SHP77 treated with DMSO at 0.1 percent for 48 hours (cell line): ENCODE measurements around the gene CGB1.

ENCODE experiments used
- DNase-seq: peaks from one replicate; lab custom pipeline; 2025; lab: John Stamatoyannopoulos, UW

CGB1 gene

GRCh38 chr19:48994035-48994386 is 42.7 kb downstream of the CGB1 start:
- DNase-seq: no peak

DNA sequence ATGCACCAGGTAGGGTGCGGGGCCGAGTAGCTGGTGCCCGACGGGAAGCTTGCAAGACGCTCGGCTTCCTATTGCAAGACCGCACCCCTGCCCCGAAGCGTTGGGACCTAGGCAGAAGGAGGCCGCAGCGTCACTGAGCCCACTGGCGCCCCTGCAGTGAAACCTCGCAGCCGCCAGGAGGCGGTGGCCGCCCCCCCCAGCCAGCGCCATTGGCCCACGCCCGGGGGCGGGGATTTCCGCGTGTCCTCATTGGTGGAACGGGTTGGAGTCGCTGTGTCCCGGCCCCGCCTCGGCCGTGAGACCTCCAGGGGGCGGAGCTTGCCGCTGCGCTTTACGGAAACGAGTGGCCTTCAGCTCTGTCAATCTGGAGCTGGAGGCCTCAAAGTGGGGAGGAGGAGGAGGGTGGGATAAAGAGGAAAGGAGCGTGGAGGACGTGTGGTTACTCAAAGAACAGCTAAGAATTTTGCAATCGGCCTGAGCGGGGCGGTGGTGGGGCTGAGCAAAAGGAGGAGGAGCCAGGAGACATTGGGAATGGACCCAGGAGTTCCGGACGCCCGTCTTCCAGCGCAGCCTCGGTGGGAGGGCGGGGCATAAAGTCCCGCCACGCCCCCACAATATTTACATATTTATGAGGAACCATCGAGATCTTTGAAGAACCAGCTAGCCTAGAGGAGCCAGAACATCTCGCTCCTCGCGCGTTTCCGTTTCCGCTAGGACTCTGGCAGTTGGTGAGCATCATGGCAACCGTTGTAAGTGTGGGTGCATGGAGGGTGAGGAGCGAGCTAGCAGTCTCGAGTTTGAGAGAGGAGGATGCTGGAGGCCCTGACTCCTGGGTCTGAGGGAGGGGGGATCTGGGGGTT is 43.3 kb downstream of the CGB1 start, which contains the start of the genes GYS1 and RUVBL2:
Gene GYS1 (minus strand): TSS at position 135 of the 860 bp plus-strand sequence. CDS start 197 bp downstream, outside the sequence.
Gene RUVBL2 (plus strand): TSS at position 713 of the 860 bp plus-strand sequence. CDS start 25 bp downstream, at position 738.
- peak; percentile 97 for DNase-seq

DNA sequence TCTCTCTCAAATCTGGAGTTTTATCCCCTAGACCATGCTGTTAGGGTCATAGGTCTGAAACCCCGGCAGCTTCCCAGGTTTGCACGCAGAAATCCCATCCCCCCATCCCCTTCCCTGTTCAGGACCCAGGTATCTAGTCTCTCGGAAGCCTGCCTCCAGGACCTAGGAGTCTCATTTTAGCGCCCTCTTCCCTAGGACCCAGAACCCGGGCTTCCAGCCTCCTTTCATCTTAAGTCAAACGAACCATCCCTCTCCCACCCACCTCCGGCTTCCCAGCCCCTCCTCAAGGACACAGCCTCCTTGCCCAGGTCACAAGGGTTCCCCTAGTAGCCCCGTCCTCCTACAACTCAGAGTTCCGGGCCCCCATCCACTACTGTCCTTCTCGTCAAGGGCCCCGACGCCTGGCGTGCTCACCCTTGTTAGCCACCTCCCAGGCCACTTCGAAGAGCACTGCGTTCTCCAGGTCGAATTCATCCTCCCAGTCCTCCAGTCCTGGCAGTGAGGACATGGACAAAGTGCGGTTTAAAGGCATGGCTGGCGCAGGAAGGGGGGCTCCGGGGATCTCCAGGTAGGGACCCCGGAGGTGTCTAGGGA is 44.0 kb downstream of the CGB1 start:
- DNase-seq: no peak

DNA sequence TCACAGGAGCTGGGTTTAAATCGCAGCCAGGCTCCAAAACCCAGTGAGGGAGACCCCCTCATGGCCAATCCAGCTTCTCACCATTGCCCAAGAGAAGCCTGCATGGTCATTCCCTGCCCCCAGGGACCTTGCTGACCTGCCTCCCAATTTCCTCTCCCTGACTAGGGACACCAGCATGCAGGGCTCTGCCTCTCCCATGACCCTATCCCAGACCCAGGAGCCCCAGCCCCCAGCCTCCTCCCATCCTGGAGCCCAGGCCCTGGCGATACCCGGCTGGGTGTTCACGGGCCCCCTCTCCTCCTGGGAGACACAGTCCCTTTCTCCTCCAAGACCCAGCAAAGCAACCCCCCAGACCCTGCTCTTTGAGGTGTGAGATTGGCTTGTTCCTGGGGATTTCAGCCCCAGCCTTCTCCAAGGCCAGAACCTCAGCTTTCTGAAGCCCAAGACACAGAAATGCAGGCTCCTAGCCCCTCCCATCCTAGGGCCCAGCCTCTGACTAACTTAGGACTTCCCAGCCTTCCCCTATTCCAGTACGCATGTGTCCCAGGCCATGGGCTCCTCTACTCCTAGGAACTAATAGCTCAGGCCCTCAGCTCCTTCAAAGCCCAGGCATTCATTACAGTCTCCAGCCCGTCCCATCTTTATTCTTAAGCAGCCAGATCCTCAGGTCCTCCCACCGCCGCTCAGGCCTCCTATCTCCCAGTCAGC is 44.7 kb downstream of the CGB1 start:
- DNase-seq: no peak

DNA sequence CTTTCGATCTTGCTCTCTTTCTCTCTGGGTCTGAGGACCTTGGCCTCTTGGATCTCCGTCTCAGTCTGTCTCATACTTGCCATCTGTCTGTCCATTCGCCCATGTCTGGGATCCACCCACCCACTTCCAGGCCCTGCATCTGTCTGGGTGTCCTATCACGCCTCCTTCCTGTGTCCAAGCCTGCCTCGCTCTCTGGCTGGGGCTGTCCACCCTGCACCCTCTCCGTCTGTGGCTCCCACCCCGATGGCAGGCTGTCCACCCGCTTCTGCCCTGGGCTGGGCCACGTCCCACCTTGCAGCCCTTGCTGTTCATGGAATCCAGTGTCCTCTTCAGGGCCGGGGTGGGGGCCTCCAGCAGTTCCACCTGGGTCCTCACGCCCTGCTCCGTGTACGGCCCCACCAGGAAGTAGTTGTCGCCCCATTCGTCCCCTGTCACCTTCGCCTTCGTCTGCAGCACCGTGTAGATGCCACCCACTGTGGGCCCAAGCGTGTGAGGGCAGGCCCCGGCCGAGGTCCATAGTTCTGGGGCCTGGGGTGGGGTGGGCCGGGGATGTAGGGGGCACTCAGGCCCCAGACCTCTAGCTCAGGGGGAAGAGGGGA is 45.6 kb downstream of the CGB1 start:
- DNase-seq: no peak

DNA sequence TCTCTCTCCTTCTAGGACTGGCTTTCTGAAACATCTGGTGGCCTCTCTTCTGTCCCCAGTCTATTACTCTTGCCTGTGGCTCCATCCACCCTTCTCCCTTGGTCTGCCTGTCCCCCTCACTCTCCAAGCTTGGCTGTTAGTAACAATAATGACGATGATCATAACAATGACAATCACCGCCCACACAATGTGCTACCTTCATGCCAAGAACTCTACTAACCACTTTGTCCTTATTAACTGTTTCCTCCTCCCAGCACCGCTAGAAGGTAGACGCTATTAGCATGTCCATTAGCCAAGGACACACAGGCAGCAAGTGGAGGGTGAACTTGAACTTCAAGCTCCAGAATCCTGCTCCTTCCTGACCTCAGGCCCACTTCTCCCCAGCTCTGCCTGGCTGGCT is 46.3 kb downstream of the CGB1 start:
- DNase-seq: no peak

DNA sequence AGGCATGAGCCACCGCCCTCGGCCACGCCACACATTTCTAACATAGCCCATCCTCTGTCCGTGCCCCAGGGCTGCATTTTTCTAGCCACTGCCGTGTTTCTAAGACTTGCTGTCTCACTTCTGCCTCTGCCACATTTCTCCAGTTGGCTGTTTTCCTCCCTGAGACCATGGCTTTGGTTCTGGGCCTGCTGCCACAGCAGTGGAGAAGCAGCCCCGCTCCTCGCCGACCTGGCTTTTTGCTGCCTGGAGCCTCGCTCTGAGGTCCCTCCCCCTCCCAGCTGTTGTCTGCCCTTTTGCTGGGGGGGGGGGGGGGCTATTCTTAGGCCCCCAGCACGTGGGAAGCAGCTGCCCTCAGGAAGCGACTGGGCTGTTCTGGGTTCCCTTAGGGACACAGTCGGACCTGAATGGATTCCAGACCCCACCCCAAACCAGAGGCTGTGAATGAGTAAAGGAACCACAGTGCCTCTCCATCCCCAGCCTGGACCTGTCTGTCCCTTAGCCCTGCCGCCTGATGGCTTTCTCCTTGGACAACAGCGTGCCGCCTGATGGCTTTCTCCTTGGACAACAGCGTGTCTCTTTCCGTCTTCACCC is 46.9 kb downstream of the CGB1 start:
- no peak for DNase-seq

DNA sequence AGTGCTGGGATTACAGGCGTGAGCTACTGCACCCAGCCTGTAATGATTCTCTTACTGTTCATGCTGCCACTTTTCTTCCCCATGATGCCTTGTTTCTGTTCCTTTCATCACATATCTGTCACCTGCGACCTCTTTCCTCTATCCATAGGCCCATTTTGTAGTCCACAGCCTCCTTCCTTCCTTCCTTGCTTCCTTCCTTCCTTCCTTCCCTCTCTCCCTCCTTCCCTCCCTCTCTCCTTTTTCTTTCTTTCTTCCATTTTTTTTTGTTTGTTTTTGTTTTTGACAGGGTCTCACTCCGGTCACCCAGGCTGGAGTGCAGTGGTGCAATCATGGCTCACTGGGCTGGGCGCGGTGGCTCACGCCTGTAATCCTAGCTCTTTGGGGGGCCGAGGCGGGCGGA is 47.8 kb downstream of the CGB1 start:
- DNase-seq: no peak

DNA sequence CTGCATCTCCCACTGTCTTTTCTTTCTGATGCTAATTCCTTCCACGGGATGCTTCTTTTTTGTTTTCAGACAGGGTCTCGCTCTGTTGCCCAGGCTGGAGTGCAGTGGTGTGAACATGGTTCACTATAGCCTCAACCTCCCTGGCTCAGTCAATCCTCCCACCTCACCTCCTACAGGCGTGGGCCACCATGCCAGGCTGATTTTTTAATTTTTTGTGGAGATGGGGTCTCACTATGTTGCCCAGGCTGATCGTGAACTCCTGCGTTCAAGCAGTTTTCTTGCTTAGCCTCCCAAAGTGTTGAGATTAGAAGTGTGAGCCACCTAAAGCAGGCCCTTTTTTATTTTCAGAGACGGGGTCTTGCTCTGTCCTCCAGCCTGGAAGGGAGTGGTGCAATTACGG is 48.4 kb downstream of the CGB1 start:
- no peak for DNase-seq

DNA sequence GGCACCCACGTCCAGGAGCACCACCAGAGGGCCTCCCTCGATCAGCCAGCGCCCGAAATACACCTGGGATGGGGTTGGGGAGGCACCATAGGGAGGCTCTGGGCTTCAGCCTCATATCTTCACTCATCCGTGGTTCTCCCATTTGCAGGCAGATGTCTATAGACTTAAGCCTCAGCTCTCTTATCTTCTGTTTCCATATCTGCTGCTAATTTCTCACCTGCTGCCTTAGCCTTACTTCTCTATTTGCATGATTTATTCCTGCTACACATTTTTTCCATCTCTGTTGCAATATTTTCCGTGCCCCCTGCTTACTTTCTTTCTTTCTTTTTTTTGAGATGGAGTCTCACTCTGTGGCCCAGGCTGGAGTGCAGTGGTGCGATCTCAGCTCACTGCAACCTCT is 49.4 kb downstream of the CGB1 start:
- DNase-seq: no peak

- DNase-seq: no peak
Measured at GRCh38 chr19:48986211-48986610, 50.5 kb downstream of the CGB1 start.

DNA sequence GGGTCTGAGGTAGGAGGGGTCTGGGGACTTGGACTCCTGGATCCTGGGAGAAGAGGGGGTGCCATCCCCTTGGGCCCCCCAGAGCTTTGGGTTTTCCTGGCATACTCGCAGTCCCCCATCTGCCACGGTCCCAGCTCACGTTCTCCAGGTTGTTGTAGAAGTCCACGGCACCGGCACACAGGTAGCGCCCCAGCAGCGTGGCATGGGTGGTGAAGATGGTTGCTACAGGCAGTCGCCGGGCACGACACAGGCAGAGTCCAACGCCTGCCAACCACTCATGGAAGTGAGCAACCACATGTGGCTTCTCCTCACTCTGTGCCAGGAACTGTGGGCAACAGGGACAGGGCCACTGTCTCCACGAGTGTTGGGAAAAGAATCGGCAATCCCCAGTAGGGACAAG is 51.0 kb downstream of the CGB1 start:
- no peak for DNase-seq
